D341Med (cell line): ENCODE results near the gene FRAS1.

Experiments used
- DNase-seq: peaks from one replicate; pipeline ENCODE4 v3.0.0; 2012; ENCODE audit warnings: low spot score

FRAS1 gene

GRCh38 chr4:78584863-78585547 is 527.9 kb downstream of the FRAS1 start:
- DNase-seq = no peak

GRCh38 chr4:78585633-78586032 is 528.5 kb downstream of the FRAS1 start:
- no peak for DNase-seq

DNA sequence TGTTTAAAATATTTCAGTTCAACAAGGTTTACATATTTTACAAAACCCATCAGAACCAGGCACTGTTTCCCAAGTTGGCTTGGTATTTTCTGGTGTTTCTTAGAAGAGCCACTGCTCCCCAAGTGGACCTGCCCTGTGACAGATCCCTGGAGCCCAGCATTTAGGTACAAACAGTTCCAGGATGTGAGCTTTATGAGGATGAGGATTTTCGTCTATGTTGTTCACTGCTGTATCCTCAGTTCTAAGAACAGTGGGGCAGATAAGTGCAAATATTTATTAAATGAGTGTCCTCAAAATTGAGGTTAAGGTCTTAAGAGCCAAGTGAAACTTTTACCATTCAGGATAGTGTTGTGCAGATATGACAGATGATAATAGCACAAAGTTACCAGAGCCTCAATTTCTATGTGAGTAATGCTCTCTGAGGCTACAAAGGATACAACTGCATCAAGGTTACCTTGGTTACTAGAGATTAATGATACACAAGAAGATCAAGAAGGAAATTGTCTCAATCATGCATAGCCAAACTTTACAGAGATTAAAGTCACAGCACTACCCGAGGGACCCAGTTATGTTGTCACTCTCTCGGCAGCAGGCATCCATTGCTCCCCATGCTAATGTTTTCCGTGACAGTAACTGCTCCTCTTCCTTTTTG is 531.9 kb downstream of the FRAS1 start:
- DNase-seq = no peak

DNA sequence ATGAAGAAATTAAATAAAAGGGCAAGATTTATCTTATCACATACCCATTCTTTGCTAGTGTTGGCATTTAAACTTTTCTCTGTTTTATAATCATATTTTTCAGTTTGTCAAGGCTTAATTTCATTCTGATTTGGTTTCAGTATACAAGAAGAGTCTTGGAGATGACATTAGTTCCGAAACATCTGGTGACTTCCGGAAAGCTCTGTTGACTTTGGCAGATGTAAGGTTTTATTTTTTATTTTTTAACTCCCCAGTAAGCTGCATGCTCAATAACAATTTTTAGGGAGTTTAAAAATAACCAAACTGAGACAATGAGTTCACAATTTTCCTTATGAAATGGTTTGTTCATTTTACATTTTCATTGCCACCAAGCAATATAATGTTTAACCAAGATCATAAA is 534.3 kb downstream of the FRAS1 start:
- DNase-seq = no peak

DNA sequence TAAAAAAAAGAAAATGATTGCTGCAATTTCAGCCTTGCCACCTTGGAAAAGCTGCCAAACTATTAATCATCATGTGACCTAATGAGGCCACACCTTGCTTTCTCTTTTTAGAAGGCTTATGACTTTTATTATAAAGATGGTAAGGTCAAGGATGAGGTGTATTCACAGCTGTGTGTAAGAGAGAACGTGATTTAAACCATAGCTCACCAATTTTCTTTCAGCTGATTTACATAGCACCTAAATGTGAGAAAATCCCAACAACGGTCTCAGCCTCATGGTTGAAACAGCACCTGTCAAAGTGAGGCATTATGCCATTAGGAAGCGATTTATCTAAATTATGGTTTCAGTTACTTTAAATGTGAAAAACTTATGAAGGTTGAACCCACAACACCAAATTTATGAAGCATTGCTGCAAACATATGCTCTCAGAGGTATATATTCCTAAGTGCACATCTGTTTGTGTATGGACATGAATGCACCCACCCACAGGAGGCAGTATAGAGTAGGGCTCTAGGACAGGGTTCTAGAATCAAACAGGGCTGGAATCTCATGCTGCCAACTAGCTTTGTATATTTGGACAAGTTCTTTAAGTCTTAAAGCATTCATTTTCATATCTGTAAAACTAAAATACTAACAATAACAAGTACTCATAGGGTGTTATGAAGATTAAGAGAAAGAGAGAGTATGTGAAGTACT is 535.1 kb downstream of the FRAS1 start:
- DNase-seq = peak; percentile 35
